NOMO-1 treated with DMSO at 0.1 percent for 48 hours (cell line): Measurements from ENCODE around the gene PAX4.

Source experiments
- DNase-seq: peaks from one replicate; lab custom pipeline; 2025; ENCODE audit not compliant: unreplicated experiment; lab: John Stamatoyannopoulos, UW

The PAX4 gene

DNA sequence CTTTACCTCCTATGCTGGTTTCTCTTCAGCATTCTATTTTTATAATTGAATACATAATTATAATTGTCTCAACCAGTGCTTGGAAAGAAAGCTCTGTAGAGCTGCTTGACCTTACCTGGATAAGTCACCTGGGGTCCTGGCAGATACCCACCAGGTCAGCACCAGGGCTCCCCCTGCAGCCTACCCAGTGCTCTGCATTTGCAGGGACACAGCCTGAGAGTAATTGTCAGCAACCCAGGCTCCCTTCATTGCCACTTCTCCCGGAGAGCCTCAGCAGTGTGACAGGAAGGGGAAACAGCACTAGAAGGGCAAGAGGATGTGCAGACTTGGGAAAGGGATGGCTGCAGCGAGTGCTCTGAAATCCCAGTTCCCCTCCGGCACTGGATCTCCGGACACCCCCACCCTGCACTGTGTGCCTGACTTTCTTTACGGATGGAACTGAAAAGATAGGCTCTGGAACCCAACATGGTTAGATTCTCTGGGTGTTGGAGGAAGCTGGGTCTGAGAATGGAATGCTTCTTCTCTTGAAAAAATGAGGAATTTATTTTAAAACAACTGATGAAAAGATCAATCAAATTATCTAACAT, 11.4 kb upstream of the PAX4 start:
- DNase-seq: no peak

DNA sequence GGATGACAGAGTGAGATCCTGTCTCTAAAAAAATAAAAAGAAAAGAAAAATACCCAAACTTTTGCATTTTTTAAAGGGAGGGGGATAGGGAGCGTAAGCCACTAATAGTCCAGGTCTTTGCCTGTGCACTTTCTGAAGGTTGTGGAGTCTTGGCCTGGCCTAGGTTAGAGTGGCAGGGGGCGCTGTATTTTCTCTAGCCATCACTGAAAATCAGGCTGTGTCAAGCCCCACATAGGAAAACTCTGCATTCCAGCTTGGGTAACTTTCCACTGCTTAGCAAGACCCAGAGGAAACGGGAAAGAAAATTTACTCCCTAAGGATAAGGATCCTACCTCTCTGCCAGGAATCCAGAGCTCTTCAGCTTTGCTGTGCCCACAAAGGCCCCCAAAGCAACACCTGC, 10.5 kb upstream of the PAX4 start:
- DNase-seq: no peak

DNA sequence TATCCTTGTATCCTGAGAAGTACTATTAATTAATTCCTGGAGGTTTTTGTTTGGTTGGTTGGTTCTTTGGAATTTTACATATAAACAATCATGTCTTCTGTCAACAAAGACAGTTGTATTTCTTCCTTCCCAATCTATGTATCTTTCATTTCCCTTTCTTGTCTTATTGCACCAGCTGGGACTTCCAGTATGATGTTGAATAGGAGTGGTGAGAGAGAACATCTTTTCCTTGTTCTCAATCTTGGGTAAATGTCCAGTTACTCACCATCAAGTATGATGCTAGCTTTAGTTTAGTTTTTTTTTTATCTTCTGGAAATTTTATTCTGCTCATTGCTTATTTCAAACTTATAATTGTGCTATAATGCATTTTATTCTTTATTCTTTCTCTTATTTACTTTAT, 7.4 kb upstream of the PAX4 start:
- no peak for DNase-seq

DNA sequence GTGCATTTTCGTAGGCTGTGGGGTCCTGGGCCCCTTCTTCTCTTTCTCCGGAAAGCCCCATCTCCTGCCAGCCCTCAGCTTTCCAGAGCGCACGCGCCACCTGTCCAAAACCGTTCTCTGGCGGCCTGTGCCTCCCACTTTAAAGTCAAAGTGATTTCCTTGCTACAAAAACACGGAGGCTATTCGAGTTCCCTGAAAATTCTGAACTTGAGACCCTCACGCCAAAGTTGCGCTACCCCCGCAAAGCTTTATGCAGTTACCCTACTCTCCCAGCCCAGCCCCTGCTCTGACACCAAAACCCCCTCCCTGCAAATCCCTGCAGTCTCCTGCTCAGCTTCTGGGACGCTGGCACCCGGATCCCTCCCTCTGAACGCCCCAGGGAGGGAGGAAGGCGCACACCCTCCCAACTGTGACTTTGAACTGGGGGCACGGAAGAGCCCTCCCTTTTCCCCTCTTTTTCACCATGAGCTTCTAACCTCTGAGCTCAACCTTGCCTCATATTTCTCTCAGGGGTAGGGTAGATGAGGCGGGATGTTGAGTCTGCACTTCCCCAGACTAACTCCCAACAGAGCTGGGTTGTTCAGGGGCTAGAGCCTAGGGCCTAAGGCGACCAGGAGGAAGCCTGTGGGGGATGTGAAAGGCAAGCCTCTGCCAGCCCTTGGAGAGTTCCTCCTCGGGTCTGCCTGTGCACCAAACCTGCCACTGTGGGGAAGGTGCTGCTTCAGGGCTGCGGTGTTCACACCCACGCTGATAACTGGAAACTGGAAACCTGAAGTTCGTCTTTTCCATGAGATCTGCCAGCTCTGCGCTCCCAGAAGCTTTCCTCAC, 2.7 kb upstream of the PAX4 start:
- DNase-seq: no peak

DNA sequence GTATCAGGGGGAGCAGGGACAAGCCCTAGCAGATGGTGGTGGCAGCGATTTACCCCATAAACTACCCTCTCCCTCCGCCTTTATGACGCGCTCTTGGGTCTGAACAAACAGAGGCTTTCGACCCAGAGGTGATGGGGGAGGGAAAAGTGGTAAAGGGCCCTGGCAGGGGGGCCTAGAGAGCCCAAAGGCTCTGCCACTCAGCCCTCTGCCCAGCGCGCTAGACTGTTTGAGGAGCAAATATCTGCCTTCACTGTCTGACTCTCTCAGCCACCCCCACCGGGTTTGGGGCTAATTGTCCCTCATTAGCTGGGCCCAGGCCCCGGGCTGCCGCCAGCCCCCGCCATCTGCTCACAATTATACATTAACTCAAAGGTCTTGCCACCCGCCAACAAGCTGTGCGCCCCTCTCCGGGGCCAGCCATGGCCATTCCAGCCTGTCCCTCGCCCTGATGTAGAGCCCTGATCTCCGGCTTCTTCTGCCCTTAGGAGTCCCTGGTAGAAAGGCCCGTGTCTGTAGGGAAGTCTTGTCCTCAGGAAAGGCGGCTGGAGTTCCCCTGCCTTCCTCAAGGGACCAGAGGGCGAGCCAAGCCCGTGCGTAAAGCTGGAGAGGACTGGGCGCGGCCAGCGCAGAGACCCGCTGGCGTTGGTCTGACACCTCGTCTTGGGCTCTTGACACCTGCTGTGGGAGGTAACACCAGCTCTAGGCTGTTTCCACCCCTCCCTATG, 1.9 kb upstream of the PAX4 start:
- no peak for DNase-seq

DNA sequence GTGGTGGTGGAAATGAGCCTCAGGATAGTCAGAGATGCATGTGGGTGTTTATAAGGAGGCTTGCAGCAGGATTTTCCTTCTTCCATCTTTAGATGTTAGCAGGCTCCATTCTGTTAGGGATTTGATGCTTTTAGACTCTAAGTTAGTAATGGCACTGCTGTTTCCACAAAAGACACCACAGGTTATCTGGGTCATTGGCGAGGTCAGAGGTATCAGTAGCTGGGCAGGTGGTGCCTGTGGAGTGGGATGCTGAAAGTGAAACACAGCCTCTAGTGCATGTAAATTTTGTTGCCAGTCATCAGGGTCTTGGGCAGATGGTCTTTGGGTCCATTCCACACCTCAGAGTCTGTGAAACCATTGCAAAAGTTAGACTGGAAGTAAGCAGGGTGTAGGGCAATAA, 833 bp upstream of the PAX4 start:
- no peak for DNase-seq

DNA sequence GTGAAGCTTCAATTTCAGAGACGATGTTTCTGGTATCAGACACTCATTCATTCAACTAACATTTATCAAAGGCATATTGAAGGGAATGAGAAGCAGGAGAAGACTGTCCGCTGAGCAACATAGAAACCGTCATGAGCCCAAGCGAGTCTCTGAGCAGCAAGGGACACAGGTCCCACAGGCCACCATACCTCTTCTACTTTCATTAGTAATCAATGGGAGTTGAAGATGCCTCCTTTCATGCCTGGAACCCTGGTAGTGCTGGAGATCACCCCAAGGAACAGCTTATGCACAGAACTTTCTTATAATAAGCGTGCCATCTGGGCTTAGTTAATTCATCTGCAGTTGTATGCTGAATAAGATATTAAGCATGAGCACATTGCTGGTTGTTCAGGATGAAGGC, 1.2 kb downstream of the PAX4 start:
- no peak for DNase-seq

DNA sequence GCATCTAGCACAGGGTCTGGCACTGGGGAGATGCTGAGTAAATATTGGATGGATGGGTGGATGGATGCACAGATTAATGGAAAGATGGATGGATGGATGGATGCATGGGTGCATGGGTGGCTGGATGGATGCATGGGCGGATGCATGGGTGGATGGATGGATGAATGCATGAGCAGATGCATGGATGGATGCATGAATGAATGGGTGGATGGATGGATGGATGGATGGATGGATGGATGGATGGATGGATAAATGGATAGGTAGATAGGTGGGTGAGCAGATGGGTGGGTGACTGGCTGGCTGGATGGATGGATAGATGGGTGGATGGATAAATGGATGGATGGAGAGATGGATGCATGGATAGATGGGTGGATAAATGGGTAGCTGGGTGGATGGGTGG, 5.7 kb downstream of the PAX4 start:
- DNase-seq: no peak

DNA sequence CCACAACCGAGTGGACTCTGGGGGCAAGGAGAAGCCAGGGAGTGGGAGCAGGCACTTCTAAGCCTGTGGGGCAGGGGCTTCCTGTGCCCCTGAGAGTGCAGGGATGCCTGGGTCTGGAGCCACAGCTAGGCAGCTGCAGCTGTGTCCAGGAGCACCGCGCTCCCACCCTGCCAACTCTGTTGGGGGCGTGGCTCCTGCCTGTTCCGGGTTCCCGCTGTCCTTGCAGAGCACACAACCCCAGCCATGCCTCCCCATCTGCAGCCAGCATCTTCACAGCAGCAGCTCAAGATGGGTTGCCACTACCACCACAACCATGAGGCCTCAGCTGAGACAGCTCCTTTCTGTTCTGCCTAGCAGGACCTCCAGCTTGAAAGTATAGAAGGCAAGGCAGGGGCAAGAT, 8.6 kb downstream of the PAX4 start:
- no peak for DNase-seq

DNA sequence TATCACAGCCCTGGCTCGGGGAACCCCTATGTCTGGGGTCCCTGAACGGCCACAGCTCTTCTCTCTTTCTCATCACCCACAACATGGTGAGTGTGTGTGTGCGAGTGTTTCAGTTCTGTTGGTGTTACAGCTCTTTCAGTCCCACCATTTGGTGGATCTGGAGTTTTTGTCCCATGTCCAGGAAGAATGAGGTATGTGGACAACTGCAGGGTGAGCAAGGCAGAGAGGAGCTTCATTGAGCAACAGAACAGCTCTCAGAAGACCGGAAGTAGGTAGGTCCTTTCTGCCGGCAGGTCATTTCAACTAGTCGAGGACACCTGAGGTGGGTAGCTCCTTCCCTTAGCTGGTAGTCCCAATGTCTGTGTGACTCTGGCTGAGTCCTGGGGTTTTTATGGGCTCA, 9.5 kb downstream of the PAX4 start:
- DNase-seq: no peak

DNA sequence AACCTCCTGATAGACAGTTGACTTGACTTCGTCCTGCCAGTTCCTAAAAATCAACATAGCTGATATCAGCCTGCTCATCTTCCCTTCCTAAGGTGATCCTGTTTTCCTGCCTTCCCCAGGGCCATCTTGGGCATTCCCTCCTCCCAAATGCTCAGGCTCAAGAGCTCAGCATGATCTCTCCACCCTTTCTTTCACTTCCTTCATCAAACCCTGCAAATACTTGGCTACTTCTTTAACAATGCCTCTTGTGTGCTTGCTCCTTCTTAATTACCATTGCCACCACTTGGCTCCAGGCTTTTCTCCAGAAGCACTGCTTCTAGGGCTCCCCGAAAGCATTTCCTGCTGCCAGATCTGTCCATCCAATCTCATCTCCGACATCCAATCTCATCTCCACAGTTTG, 17.1 kb downstream of the PAX4 start:
- DNase-seq: no peak

DNA sequence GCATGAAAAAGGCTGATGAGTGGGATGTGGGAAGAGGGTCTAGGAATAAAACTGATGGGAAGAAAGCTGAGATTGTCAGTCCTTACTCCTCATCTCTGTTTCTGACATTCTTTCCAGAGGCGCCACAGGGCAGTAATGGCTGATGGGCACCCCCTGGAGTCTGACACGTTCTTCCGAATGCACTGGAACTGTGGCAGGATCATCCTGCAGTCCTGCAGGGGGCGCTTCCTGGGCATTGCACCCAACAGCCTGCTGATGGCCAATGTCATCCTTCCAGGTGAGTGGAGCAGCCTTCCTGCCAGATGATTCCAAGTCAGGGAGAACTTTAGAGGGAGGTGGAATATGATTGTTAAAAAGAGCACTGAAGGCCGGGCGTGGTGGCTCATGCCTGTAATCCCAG, 19.6 kb downstream of the PAX4 start:
- DNase-seq: no peak

DNA sequence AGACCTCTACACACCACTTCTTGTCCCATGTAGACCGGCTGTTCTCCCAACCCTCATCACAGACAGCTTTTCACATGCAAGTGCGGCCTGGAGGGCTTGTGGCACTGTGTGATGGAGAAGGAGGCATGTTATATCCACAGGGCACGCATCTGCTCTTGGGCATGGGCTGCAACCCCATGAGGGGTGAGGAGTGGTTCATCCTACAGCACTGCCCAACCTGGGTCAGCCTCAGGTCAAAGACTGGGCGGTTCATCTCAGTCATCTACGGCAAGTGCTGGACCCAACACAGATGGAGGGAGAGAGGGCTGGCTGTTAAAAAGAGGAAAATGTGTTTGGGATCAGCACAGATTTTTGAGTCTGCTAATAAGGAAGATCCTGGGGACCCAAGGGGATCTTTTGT, 22.2 kb downstream of the PAX4 start:
- DNase-seq: no peak

DNA sequence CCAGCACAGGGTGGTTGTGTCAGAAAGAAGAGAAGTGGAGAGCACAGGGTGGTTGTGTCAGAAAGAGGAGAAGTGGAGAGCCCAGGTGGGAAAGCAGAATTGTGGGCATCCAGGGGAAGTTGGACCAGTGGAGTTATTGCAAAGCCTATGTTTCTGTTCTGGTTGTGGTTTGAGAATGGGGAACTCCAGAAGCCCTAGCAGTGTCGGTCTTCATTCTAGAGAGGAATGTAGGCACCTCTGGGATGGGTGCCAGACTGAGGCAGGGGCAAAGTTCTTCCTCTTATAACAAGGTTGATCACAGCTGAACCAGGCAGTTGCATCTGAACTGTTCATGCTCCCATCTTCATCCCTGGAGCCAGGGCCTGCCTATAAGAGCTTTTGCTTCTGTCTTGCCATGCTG, 23.5 kb downstream of the PAX4 start:
- DNase-seq: peak; percentile 74

DNA sequence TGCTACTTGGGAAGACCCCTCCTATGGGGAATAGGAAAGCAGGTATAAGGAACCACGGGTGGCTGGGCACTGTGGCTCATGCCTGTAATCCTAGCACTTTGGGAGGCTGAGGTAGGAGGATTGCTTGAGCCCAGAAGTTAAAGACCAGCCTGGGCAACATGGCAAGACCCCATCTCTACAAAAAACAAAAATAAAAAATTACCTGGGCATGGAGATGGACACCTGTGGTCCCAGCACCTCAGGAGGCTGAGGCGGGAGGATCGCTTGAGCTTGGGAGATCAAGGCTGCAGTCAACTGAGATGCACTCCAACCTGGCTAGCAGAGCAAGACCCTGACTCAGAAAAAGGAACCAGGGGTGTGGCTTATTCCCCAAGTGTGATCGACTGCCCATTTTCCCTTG, 25.4 kb downstream of the PAX4 start:
- no peak for DNase-seq

DNA sequence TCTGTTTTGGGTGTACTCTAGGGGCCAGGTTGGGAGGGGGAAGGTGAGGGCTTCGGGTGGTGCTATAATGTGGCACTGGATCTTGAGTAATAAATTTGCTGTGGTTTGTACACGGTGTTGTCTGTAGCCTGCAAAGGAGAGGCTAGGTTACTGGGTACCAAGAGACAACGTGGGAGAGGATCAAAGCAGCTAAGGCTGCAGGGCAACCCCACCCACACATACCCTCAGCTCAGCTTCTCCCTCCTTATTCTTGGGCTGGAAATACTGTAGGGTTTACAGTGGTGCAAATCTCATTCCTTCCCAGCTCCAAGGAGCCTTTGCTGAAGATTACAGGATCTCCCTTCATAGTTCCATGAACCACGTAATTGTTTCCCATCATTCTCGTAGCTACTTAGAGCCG, 26.4 kb downstream of the PAX4 start:
- DNase-seq: no peak

DNA sequence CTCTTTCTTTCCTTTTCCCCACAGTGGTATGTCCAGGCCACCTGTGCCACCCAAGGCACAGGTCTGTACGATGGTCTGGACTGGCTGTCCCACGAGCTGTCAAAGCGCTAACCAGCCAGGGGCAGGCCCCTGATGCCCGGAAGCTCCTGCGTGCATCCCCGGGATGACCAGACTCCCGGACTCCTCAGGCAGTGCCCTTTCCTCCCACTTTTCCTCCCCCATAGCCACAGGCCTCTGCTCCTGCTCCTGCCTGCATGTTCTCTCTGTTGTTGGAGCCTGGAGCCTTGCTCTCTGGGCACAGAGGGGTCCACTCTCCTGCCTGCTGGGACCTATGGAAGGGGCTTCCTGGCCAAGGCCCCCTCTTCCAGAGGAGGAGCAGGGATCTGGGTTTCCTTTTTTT, 26.8 kb downstream of the PAX4 start:
- DNase-seq: no peak

DNA sequence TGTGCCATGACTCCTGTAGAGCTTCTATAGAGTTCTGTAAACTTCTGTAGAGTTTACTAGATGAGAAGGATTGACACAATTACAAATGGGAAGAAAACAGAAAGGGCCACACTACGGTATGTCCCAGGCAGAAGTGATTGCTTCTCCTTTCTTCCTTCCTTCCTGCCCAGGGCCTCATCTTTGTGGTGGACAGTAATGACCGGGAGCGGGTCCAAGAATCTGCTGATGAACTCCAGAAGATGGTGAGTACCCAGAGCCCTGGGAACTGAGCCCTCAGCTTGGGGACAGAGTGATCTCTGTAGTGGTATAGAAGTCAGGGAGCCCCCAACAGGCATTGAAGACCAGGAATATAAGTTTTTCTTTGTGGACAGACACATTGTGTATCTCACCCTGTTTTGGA, 28.0 kb downstream of the PAX4 start:
- DNase-seq: no peak

DNA sequence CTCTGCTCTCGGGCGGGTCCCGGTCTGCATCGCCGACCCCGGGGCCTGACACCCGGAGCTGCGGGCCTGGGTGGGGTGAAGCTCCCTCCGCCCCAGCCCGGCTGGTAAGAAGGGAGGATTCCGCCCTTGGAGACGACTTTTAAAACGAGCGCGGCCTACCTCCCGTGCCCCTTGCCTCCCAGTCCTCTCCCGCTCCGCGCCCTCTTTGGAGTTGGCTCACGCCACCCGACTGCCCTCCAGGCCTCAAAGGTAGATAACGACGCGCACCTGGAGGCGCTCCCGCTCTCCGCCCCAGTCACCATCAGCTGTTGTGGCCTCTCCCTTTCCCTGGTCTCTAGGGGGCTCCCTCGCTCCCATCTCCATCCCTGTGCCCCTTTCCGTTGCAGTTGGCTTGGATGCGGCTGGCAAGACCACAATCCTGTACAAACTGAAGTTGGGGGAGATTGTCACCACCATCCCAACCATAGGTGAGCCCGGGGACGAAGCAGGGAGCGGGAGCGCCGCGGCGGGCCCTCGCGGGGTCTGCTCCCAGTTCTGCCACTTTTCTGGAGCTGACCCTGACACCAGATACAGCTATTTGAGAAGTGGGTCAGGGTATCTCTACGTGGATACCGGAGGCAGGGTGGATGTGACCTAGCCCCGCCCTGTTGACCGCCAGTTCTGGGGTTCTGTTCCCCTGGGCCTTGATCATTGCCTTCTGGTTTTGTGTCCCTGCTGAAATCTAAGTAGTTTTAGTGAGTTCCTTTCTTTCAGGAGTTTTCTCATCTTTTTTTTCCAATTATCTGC, 29.1 kb downstream of the PAX4 start:
- no peak for DNase-seq

DNA sequence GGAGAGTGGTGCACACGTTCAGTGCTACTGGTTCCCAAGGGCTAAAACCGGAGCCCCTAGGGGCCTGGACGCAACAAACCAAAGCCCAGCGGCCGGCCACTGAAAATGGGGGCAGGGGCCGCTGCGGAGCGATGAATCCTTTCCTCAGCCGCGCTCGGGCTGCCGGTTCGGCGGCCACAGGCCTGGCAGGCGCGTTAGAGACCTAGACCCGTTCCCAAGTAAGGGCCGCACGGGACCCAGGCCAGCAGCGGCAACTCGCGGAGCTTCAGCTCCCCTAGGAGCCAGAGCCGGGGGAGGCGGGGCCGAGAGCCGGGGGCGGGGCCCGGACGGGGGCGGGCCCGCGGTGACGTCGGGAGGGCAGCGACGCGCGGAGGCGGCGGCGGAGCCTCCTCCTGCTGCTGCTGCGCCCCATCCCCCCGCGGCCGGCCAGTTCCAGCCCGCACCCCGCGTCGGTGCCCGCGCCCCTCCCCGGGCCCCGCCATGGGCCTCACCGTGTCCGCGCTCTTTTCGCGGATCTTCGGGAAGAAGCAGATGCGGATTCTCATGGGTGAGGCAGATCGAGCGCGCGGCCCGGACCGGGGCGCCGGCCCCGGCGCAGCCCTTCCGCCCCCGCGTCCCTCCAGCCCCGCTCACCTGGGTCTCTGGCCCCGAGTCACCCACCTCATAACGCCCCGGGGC, 29.8 kb downstream of the PAX4 start, which contains the start of gene ARF5:
TSS of gene ARF5 (plus strand) at position 393 of the 678 bp plus-strand sequence. CDS start at position 481, 88 bp downstream.
- peak; percentile 47 for DNase-seq

DNA sequence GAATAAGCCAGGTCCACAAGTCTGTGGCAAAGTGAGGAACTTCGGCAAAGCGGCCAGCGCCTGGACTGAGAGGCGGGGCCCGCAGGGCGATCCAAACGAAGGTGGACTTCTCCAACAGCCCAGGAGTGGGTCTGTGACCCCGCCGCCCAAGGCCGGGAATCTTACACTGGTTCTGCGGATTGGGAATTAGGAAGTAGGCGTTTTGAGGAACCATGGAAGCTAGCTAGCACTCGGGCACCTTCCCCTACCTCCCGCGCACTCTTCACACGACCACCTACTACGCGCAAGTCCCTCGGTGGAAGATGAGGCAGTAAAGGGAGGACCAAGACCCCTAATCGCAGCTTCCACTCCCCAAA, 30.3 kb downstream of the PAX4 start:
- DNase-seq: no peak
